GM21529 (cell line): ENCODE measurements around the gene SMPD3.

ENCODE experiments used
- ATAC-seq: cut with Tn5 transposase; IDR thresholded peaks from one replicate; pipeline ENCODE4 v1.9.1; 2021; ENCODE audit not compliant: unreplicated experiment

The SMPD3 gene

DNA sequence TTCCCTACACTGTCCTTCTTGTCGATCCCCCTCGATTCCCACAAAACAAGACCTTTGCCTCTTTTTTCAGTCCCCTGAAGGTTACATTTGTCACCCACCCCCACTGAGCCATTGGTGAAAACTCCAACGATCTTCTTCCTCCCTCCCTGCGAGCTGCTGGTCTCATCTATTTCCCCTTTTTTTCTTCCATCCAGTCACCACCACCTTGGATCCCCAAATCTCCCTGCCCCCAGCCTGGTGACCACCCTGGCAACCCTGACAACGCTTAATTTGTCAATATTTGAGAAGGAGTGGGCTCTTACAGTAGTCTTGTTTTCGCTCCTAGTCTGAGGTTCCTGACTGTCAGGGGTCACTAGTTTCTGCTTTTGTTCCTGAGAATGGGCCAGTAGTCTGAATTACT lies 62.9 kb downstream of the SMPD3 start:
- ATAC-seq = no peak

DNA sequence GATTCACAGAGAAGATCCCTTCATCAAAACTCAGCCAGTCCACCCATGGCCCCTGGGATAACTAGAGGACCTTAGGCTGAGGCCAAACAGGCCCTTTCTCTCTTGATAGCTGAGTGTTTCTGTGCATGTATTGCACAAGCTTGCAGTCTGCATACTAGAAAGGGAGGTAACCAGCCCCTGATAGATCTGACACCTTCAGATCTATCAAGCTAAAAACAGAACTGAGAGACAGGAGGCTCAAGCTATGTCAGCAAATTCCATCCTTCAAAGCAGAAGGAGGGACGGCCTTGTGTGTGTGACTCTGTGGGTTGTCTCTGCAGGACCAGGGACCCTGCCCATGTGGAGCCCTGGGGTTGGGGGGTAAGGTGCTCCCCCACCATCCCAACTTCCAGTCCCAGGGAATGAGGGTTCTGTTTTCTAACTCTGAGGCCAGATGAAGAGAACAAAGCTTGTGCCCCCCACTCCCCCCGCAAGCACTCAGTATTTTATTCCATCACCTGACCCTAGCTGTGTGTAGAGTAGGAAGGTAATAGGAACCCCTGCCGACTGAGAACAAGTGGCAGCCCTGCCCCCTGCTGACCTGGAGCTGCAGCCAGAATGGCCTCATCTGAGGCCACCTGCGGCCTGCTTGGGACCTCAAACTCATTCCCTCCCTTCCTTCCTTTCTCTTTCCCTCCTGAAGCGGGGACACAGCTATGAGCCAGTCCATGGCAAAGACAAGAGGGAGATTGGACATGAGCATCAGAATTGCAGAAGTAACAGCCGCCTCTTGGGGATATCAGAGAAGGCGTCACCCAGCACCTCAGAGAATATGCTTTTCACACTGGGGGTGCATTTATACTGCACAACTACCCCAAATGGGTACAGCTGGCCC lies 63.8 kb downstream of the SMPD3 start:
- no peak for ATAC-seq

DNA sequence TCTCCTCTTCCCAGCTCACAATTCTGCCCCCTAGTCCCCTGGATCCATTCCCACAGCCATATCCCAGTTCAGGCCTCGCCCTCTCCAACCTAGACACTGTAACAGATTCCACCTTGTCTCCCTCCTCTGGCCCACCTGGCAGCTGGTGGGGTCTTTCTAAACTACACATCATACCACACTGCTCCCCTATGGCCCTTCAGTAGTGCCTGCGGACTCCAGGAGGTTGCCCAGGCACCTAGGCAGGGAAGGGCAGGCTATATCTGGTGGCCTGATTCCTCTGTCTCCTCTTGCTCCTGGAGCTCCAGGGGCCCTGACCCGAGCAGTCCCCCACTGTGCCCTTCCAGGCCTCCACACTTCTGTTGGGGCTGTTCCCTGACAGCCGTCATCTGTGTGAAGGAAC lies 64.5 kb downstream of the SMPD3 start:
- no peak for ATAC-seq

DNA sequence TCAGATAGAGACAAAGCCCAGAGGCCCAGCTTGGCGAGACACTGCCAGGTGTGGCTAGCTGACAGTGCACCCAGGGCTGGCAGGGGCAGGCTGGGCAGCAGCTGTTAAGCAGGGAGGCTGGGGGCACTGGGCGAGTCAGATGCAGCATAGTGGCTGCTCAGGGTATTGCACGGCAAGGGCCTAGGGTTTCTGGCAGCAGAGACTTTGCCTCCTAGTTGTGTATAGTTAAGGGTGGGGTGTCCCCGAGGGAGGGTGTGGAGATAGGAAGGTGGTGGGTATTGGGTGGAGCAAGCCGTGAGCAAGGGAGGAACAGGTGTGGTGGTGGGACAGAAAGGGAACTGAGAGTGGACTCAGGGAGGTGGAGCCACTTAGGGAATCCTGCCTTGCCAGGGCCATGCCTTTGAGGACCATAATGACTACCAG lies 66.0 kb downstream of the SMPD3 start:
- ATAC-seq = peak; percentile 58

DNA sequence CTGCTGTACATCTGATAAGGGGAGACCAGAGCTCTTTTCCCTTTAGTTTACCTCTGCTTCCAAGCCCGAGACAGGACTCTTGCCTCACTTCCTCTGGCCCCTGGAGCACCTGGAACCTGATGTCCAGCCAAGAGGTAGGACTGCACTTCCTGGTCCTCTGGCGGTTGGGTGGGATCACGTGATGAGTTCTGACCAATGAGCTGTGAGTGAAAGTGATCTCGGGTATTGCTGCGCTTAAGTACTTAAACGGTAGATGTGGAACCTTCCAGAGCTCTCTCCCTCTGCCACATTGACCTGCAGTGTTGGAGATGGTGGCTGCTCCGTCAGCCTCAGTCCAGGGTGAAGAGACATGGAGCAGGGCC lies 67.0 kb downstream of the SMPD3 start:
- ATAC-seq = no peak

DNA sequence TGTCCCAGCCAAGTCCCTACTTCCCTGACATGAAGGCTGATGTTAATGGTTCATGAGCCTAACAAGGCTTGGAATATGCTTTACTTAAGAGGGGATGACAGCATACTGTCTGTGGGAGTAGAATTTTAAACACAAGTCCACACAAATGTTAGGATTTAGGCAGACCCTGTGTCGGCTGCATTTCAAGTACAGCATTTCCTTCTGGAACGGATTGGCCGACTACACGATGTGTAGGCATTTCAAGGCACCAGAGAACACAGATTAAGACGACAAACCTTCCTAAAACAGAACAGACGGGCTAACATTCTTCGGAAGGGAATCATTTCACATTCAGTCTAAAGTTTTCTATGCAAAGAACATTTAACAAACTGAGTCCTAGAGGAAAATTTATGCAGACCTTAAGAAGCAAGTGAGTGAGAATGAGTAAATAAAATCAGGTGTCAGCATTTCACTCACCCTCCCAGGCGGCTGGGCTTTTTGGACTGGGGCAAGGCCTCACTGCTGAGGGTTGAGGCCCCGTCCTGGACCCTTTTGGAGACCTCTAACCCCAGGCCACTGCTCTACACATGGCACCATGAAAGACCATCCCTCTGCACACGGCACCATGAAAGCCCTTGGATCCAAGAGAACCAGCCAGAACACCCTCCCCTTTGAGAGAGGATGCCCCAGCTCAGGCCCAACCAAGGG lies 67.5 kb downstream of the SMPD3 start:
- no peak for ATAC-seq

DNA sequence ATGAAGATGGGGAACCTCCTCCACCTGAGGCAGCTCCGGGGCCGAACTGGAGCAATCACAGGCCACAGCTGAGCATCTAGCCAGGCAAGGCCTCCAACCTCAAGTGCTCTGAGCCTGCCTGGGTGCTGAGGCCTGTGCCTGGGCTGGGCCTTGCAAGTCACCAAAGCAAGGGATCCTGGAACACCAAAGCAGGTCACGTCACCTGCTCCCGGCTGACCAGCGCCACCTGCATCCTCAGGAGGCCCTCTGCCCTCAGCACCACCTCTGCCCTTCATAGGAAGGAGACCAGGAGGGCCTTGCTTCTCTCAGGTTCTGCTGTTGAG lies 68.0 kb downstream of the SMPD3 start:
- ATAC-seq = no peak

DNA sequence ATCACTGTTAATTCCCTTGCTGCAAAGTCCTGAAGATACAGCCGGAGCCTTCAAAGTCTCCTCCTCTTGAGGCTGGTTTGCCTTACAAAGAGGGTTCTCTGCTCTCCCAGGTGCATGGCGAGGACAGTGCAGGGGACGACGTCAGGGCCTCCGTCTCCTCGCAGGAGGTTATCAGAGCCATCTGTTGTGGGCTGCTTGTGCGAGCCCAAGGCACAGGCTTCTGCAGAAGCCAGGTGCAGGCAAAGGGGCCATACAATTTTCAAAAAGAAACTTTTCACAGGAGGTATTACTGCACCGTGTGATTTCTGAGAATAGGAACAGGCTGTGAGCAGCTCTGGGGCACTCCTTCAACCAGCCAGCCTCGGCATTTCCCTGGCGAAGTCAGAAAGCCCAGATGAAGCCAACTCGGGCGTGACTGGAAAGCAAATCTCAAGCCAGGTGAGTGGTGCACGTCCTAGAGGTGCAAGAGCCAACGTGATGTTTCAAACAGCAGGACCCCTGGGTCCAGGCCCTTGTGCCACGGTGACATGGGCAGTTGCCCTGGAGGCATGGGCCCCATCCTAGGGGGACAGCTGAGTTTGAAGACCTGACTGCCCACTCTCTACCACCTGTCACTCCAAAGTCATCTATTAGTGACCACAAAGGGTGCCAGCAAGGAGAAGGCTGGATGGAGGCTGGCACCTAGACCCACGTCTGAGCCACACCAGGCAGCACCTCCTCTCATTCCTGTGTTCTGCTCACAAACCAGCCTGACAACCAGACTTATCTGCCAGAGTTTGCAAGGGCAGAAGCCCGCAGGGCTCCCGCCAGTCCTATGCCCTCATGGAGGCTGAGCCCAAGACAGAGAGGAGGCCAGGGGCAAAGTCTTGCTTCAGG lies 68.6 kb downstream of the SMPD3 start:
- no peak for ATAC-seq

DNA sequence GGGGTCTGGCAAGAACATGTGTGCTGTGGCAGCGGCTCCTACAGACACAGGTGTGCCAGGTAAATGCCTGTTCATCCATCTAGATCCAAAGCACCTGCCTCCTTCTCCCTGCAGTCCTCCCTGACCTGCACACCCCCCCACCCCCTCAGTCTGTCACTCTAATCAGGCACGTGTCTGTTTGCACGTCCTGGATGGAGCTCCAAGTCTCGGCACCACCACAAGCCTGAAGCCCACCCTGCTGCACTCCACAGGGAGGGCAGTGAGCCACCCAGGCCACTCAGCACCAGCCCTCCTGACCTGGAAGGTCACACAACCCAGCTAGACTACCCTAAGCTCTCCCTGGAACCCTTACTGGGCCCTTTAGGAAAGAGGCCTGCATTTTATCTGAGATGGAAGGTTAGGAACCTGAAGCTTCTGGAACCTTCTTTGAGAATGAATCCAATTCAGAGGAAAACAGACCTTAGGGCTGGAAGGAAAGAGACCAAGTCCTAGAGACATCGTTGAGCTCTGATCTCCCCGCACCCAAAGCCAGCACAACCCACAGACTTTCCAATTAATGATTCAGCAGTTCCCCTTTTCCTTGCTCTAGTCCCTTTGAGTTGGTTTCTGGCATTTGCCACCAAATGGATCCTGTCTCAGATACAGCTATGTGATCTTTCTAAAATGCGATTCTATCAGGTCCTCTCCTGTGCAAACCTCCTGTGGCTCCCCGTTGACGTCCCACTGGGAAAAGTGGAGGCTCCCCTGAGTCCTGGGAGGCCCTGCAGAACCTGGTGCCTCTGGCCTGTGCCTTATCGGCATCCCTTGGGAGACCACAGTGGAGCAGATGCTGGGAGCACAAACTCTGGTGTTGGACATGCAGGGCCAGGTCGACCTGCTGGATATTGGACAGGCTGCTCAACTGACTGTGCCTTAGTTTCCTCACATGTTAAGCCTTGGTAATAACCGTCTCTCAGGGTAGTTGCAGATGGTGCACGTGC lies 69.6 kb downstream of the SMPD3 start:
- no peak for ATAC-seq

DNA sequence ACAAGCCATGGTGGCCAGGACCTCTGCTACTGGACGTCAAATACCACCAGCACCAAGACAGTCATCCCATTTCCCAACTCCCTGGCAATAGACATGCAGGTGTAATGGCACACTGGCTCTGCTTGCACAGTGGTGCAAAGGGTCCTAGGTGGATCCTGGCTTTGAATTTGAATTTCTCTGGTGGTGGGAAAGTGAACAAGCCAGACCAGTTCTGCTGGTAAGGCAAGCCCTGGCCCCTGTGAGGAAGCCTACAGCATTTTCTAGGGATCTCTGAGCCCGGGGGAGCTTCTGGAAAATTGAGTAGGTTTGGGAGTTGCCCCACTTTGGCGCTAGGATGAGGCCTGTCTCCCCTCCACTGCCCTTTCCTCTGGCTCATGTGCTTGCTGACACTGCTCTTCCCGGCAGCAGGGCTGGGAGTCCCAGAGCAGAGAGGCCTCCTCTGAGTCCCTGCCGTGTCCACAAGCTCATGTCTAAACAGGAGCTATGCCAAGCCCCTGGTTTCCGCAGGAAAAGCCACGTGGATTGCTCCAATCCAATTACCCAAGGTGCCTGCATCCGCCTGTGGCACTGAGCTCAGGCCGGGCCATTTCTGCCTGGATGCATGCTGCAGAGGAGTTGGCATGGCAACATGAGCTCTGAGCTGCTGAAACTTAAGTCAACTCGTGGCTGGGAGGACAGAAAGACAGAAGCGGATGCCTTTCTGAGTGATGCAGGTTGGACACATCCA lies 70.5 kb downstream of the SMPD3 start:
- no peak for ATAC-seq

DNA sequence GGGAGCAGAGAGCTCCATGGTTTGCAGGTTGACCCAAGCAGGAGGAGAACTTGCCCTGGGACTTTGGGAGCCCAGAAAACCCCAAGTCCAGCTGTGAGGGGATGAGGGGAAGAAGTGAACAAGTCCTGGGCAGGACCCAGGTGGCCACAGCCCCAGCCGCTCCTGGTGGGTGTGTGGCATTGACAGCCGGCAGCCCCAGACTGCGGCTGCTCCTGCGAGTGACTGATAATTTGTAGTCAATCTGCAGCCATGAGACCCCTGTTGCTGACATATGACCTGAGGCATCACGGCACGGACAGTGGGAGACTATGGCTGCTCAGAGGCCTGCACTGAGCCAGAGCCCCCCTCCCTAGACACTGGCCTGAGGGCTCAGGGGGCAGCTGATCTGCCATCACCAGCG lies 71.1 kb downstream of the SMPD3 start:
- no peak for ATAC-seq

DNA sequence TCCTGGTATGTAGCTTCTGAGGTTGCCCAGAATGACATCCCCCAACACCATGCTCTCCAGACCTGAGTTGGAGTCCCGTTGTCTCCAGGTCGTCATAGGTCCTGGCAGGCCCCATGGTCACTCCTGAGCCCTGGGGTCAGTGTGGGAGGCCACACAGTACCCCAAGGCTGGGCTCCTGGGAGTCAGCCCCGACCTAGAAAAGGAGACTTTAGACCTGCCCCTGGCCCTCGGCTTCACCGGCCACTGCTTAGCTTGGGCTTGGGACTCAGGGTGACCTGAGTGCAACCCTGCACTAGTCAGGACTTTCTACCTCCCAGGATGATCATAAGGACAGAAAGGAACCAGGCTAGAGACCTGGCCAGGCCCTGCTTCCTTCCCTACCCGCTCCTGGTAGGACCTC lies 71.7 kb downstream of the SMPD3 start:
- ATAC-seq = no peak

DNA sequence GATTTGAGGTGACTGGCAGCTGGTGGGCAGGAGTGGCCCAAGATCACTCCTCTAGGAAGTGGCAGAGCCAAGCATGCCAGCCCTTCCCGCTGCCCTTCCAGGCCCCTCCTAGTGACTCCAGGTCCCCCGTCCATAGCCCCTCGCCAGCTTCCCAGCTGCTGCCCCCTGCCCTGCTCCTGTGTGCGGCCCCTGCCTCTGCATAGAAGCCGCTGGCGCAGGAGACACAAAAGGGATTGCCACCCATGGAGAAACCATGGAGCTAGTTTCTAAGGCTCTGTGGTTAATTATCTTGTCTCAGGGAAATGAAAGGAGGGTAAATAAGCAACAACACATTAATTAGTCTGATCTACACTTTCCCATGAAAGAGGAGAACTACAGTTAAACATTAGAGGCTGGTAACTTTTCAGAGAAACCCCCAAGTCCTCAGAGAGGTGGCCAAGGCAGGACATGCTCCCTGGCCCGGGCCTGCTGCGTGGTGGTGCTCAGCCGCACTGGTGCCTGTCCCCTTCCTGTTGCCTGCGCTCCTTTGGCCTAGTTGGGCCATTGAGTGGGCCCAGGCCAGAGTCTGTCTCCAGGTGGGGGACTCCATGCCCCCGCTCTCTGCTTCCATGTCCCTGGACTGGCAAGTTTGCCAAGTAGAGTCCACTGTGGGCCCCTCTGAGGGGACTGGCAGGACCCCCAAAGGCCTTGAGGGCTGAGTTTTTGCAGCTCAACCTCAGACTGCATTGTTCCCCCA lies 72.3 kb downstream of the SMPD3 start:
- no peak for ATAC-seq

DNA sequence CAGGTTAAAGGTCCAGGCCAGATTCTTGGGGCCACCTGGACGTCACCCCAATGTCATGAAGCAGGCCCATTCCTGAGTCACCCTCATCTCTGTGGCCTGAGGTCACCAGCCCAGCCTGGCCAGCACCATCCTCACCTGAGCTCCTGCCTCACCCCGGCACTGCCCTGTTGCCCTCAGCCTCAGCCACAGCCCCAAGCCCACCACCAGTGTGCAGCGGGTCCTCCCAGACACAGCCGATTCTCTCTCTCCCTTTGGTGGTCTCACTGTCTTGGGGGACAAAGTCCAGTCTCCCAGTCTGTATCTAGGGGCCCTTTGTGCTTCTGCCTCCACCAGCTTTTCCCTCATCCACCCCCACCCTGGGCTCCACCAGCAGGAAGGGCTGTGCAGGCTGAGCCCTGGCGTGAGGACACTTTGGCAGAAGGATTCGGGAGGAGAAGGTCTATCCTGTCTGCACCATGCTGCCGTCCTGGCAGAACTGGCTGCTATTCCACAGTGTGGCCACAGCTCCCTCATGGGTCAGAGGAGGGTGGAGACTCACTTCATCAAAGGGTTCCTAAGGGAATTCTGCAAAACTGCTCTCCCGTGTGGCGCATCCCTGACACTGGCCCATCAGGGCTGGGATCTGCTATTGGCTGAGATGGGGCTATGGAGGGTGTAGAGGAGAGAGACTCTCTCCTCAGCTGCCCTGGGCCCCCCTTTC lies 73.2 kb downstream of the SMPD3 start:
- ATAC-seq = no peak

DNA sequence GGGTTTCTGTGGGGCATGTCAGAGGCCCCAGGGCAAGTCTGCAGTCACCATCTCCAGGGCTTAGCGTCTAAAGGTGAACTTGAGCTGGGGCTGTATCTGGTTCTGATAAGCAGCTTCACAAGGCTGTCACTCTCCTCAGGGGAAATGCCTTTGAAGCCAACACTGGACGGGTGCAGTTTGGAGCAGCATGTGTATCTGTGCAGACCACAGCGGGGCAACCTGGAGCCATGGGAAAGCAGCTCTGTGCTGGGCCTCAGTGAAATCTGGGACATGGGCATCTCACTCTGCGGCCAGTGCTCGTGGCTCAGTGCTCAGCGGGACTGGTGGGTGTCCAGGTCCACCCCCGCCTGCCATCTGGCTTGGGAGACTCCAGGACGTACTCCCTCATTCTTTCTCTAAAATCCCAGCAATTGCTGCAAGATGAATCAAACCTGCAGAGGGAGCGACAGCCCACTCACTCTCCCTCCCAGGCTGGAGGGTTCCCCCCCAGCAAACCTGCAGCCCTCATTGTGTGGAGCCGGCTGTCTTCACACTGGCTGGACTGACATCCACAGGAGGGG lies 74.0 kb downstream of the SMPD3 start:
- ATAC-seq = no peak

DNA sequence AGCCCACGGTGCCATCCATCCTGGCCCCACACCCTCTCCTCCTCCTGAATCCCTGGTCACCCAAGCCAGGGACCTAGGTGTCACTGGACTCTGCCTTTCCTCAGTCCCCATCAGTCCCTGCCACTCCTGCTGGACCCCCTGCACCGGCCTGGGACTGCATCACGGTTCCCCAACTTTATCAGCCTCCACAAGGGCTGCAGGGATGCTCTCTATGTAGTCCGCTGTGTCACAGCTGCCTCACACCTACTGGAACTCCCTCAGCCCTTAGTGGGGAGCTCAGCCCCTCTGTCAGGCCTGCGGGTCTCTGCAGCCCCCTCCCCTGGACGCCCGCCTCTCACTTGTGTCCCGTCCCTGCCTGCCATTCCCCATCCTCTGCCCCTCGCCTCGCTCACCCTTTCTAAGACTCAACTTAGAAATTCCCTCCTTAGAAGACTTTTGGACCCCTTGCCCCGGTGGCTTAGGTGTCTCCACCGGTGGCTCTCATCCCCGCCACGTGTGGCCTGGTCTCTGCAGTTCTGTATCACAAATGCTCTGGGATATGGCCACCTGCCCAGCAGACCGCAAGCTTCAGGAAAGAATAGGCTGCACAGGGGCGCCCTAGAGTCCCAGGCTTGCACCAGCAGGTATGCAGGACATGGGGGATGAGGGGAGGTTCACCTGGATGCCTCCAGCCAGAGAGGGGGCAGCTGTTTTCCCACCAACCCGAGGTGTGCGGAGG lies 74.6 kb downstream of the SMPD3 start:
- ATAC-seq = no peak

DNA sequence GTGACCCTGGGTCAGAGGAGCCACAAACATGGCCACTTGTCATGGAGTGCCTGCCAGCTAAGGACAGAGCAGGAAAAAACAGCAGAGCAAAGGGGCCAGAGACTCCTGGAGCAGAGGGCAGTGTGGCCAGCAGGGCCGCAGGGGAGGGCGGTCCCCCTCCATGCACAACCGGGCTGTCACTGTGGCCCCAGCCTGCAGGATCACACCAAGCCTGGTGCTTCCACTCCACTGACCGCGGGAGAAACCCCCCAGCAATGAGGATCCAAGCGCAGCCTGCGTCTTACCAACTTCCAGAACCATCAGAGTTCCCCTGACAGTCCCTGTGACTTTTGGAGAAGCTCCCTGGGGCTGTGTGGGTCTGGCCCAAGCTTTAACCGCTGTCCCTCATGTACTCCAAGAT lies 75.5 kb downstream of the SMPD3 start:
- ATAC-seq = no peak

DNA sequence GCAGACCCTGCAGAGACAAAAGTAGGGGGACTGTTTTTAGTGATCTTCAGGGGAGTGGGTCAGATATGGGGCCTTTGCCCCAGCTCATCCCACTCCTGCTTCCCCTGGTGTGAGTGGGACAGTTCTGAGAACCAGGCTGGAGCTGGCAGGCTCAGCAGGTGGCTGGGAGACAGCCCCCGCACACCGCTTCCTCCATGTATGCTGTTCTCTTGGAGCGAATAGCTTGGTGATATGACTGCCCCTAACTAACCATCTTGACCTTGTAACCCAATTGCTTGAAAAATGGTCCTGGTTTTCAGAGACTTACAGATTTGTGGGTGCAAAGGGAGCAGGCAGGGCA lies 76.0 kb downstream of the SMPD3 start:
- ATAC-seq = no peak
